ENCODE measurements around the gene P4HB. TPM values are rescaled to one million over a fixed set of nuclear protein-coding genes. Genes with fewer than 3 reads are reported as not detected.

The P4HB gene
- 1,119 and 1,240 TPM in 2 replicates for total RNA-seq

DNA sequence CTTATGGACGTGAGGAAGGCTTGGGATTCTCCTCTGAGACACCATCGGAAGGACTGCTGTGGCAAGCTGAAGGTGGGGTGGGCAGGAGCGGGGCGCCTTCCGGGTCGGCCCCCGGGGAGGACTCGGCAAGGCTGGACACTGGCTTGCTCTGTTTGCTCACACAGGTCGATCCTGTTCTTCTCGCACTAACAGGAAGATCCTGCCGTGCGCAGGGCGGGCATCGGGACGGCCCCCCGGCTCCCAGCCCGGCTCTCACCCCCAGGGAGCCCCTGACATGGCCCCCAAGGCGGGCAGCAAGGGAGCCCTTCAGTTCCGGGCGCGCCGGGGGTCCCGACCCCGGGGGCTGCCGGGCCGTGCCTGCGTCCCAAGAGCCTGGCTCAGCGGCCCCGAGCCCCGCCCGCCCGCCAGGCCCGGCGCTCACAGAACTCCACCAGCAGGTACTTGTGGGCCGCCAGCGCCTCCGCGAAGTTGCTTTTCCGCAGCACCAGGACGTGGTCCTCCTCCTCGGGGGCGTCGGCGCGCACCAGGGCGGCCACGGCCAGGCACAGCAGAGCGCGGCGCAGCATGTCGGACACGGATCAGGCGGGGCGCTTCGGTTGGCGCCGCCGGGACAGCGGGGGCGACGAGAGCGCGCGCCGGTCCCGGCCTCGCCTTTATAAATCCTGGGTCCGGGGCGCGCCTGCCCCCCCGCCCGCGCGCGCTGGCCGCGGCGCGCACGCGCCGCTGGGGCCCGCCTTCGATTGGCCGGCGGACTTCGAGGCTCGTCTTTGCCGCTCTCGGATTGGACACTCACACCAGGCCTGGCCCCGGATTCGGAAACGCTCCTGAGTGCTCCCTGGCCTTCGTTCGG lies at the start of gene P4HB:
P4HB (minus strand) TSS at position 630 of the 850 bp plus-strand sequence; CDS start at position 566, 64 bp downstream.
- H3K27me3 ChIP-seq (ENCODE audit: insufficient read depth, low read length) = no peaks in the 10 kb centered on the region
- H4K20me1 ChIP-seq (ENCODE audit: insufficient read depth, low read length) = peaks cover 44% of the 10 kb centered on the region
- H3K9me3 ChIP-seq (ENCODE audit: low read depth, low read length) = no peaks in the 10 kb centered on the region
- peak within 1 kb of the TSS; percentile 97 for H3K27ac ChIP-seq (ENCODE audit: low read depth, low read length)
- peak; percentile 87 for DNase-seq (ENCODE audit: insufficient read length, low spot score, missing footprints)
- peak within 1 kb of the TSS; percentile 84 for H3K4me3 ChIP-seq (ENCODE audit: insufficient read depth, low read length)
- TF ChIP-seq, protein P1, sequence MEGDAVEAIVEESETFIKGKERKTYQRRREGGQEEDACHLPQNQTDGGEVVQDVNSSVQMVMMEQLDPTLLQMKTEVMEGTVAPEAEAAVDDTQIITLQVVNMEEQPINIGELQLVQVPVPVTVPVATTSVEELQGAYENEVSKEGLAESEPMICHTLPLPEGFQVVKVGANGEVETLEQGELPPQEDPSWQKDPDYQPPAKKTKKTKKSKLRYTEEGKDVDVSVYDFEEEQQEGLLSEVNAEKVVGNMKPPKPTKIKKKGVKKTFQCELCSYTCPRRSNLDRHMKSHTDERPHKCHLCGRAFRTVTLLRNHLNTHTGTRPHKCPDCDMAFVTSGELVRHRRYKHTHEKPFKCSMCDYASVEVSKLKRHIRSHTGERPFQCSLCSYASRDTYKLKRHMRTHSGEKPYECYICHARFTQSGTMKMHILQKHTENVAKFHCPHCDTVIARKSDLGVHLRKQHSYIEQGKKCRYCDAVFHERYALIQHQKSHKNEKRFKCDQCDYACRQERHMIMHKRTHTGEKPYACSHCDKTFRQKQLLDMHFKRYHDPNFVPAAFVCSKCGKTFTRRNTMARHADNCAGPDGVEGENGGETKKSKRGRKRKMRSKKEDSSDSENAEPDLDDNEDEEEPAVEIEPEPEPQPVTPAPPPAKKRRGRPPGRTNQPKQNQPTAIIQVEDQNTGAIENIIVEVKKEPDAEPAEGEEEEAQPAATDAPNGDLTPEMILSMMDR (IDR thresholded peaks at IDR 0.05; ENCODE audit: extremely low read depth, low read depth, low read length) = no peak
- H2AFZ ChIP-seq (ENCODE audit: low read length) = peak within 1 kb of the TSS; percentile 74
- peaks cover 59% of the 10 kb centered on the region for H3K36me3 ChIP-seq (ENCODE audit: insufficient read depth, low read length)
- H3K4me1 ChIP-seq (ENCODE audit: insufficient read depth, low read length) = peaks cover 31% of the 10 kb centered on the region
- H3K4me2 ChIP-seq (ENCODE audit: insufficient read depth, low read length) = peak within 1 kb of the TSS; percentile 98
- peaks cover 89% of the 10 kb centered on the region for H3K79me2 ChIP-seq (ENCODE audit: insufficient read depth, low read length)

DNA sequence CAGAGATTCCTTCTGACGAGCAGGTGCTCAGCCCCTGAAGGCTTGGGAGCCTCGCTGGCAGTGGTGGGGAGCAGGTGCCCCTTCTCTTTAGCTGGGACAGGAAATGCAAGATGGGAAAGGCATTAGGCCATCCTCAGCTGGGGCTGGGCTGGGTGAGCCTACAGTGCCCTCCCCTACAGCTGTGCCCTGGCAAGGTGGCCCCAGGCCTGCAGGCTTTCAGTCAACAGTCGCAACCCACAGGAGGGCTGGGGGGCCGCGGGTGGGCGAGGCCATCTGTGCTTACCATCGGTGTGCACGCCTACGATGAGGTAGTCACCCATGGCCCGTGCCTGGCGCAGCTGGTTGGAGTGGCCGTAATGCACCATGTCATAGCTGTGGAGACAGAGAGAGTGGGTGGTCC lies 48.9 kb upstream of the P4HB start:
- H3K4me1 ChIP-seq (ENCODE audit: insufficient read depth, low read length) = peaks cover 5% of the 10 kb centered on the region
- no peak for DNase-seq (ENCODE audit: insufficient read length, low spot score, missing footprints)
- H3K79me2 ChIP-seq (ENCODE audit: insufficient read depth, low read length) = peaks cover 13% of the 10 kb centered on the region
- peaks cover 27% of the 10 kb centered on the region for H3K36me3 ChIP-seq (ENCODE audit: insufficient read depth, low read length)
- no peaks in the 10 kb centered on the region for H3K9me3 ChIP-seq (ENCODE audit: low read depth, low read length)
- TF ChIP-seq, protein P1 (IDR thresholded peaks at IDR 0.05; ENCODE audit: extremely low read depth, low read depth, low read length) = no peak
- no peak overlapping the region for H3K27ac ChIP-seq (ENCODE audit: low read depth, low read length)
- no peak overlapping the region for H3K4me2 ChIP-seq (ENCODE audit: insufficient read depth, low read length)
- H3K4me3 ChIP-seq (ENCODE audit: insufficient read depth, low read length) = no peak overlapping the region
- no peak overlapping the region for H2AFZ ChIP-seq (ENCODE audit: low read length)
- no peaks in the 10 kb centered on the region for H3K27me3 ChIP-seq (ENCODE audit: insufficient read depth, low read length)
- H4K20me1 ChIP-seq (ENCODE audit: insufficient read depth, low read length) = peaks cover 16% of the 10 kb centered on the region

DNA sequence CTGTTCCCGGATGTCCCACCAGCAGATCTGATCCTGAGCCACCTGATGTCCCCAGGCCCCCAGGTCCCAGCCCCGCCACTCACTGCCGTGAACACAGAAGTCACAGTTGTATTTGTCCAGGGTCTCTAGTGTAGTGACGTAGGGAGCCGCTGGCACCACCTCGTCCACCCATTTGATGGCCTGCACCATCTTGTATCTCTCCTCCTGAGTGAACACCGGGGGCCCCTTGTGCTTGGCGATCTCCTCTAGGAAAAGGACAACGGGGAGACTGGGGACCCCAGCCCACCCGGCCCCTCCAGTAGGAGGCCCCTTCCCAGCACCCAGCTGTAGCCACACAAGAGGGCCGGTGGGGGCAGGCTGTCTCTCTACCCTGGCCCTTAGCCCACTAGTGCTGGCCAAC lies 48.5 kb upstream of the P4HB start:
- Histone ChIP-seq H3K79me2 (ENCODE audit: insufficient read depth, low read length) (peaks cover 12% of the 10 kb centered on the region), H2AFZ (ENCODE audit: low read length) (no peak overlapping the region), H3K4me1 (ENCODE audit: insufficient read depth, low read length) (peaks cover 5% of the 10 kb centered on the region), H3K4me2 (ENCODE audit: insufficient read depth, low read length) (no peak overlapping the region), H3K9me3 (ENCODE audit: low read depth, low read length) (no peaks in the 10 kb centered on the region), H3K27ac (ENCODE audit: low read depth, low read length) (no peak overlapping the region), H3K36me3 (ENCODE audit: insufficient read depth, low read length) (peaks cover 23% of the 10 kb centered on the region), H3K4me3 (ENCODE audit: insufficient read depth, low read length) (no peak overlapping the region), H3K27me3 (ENCODE audit: insufficient read depth, low read length) (no peaks in the 10 kb centered on the region), H4K20me1 (ENCODE audit: insufficient read depth, low read length) (peaks cover 16% of the 10 kb centered on the region)
- DNase-seq (ENCODE audit: insufficient read length, low spot score, missing footprints) = no peak
- TF ChIP-seq, protein P1 (IDR thresholded peaks at IDR 0.05; ENCODE audit: extremely low read depth, low read depth, low read length) = no peak
